Subcutaneous adipose tissue (tissue), 4 donors: Measurements from ENCODE around the gene CST2. TPM values are rescaled to one million over a fixed set of nuclear protein-coding genes. Genes with fewer than 3 reads are reported as not detected.

Experiments
- CTCF ChIP-seq: fragments of 450-650 bp; IDR thresholded peaks from one replicate; pipeline ENCODE4 v1.5.1; 2016; ENCODE audit warnings: low read depth, mild to moderate bottlenecking, control low read depth, antibody characterized with exemption, moderate library complexity
- total RNA-seq, 4 donors: library from RNA; depleted of rRNA; stranded (reverse); fragments of >200 nt; gene quantifications; one replicate each; pipeline ENCODE4 v1.1.0, GENCODE V29; 2016

Gene CST2
- total RNA-seq, 4 donors from 2014 or later: not detected

GRCh38 chr20:23868321-23868720 lies 41.8 kb upstream of the CST2 start:
- no peak for TF ChIP-seq CTCF

GRCh38 chr20:23867152-23867776 lies 40.7 kb upstream of the CST2 start:
- no peak for TF ChIP-seq CTCF

GRCh38 chr20:23857962-23858595 lies 31.6 kb upstream of the CST2 start:
- TF ChIP-seq CTCF: no peak

- no peak for TF ChIP-seq CTCF
Observed at GRCh38 chr20:23856736-23857135, 30.2 kb upstream of the CST2 start.

- TF ChIP-seq CTCF: no peak
Observed at GRCh38 chr20:23856226-23856625, 29.7 kb upstream of the CST2 start.

- no peak for TF ChIP-seq CTCF
Observed at GRCh38 chr20:23841693-23842092, 15.2 kb upstream of the CST2 start.

GRCh38 chr20:23835716-23836115 lies 9.2 kb upstream of the CST2 start:
- TF ChIP-seq CTCF: no peak
